Measurements from ENCODE around the gene FAM161A.

DNA sequence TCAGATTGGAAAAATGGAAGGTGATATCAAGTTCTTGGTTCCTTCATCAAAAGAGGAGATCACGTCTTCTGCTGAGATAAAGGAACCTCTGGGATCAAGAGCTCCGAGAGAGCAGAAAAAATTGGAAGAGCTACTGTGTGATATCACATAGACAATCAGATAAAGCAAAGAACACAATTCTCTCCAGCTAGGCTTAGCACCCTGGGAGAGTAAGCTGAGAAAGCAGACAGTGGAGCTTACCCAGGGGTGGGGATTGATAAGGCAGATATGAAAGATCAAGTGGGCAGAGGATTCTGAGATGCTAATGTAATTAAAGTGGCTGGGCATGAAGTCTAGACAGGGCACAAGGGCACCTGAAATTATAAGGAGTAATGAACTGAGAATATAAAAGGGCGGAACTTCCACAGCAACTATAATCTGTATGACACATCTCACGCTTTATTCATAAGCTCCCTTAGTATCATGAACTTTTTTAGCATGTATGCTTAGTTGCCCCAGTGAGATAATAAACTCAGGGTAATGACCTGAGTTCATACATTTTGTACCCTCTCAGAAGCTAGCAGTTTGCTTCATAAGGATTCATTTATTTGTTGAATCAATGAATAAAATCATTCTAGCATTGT lies 65.8 kb downstream of the FAM161A start:
- TF ChIP-seq, protein P1, sequence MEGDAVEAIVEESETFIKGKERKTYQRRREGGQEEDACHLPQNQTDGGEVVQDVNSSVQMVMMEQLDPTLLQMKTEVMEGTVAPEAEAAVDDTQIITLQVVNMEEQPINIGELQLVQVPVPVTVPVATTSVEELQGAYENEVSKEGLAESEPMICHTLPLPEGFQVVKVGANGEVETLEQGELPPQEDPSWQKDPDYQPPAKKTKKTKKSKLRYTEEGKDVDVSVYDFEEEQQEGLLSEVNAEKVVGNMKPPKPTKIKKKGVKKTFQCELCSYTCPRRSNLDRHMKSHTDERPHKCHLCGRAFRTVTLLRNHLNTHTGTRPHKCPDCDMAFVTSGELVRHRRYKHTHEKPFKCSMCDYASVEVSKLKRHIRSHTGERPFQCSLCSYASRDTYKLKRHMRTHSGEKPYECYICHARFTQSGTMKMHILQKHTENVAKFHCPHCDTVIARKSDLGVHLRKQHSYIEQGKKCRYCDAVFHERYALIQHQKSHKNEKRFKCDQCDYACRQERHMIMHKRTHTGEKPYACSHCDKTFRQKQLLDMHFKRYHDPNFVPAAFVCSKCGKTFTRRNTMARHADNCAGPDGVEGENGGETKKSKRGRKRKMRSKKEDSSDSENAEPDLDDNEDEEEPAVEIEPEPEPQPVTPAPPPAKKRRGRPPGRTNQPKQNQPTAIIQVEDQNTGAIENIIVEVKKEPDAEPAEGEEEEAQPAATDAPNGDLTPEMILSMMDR (conservative IDR thresholded peaks at IDR 0.05; ENCODE audit: low read depth in 2 of 2), result no peak
- TF ChIP-seq CREB1 (CRISPR knock-in tag; IDR thresholded peaks at IDR 0.05; ENCODE audit: low read depth) (no peak), EZH2 (IDR thresholded peaks at IDR 0.05; ENCODE audit: low read depth, unreplicated experiment) (no peak), POLR2AphosphoS5 (IDR thresholded peaks at IDR 0.05; ENCODE audit: low read depth) (no peak), REST (IDR thresholded peaks at IDR 0.05; ENCODE audit: unreplicated experiment) (no peak), STAT1 (IDR thresholded peaks at IDR 0.05; ENCODE audit: unreplicated experiment) (no peak), EZH2phosphoT487 (IDR thresholded peaks at IDR 0.05; ENCODE audit: unreplicated experiment) (no peak), ZNF331 (CRISPR knock-in tag; IDR thresholded peaks at IDR 0.05; ENCODE audit: low read depth) (no peak), JUNB (IDR thresholded peaks at IDR 0.05; ENCODE audit: unreplicated experiment) (no peak), ZNF114 (CRISPR knock-in tag; IDR thresholded peaks at IDR 0.05) (no peak), NANOG (IDR thresholded peaks at IDR 0.05; ENCODE audit: borderline replicate concordance) (no peak)
- TF ChIP-seq, protein P2, sequence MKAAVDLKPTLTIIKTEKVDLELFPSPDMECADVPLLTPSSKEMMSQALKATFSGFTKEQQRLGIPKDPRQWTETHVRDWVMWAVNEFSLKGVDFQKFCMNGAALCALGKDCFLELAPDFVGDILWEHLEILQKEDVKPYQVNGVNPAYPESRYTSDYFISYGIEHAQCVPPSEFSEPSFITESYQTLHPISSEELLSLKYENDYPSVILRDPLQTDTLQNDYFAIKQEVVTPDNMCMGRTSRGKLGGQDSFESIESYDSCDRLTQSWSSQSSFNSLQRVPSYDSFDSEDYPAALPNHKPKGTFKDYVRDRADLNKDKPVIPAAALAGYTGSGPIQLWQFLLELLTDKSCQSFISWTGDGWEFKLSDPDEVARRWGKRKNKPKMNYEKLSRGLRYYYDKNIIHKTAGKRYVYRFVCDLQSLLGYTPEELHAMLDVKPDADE (IDR thresholded peaks at IDR 0.05), result no peak
- TF ChIP-seq, protein P3, sequence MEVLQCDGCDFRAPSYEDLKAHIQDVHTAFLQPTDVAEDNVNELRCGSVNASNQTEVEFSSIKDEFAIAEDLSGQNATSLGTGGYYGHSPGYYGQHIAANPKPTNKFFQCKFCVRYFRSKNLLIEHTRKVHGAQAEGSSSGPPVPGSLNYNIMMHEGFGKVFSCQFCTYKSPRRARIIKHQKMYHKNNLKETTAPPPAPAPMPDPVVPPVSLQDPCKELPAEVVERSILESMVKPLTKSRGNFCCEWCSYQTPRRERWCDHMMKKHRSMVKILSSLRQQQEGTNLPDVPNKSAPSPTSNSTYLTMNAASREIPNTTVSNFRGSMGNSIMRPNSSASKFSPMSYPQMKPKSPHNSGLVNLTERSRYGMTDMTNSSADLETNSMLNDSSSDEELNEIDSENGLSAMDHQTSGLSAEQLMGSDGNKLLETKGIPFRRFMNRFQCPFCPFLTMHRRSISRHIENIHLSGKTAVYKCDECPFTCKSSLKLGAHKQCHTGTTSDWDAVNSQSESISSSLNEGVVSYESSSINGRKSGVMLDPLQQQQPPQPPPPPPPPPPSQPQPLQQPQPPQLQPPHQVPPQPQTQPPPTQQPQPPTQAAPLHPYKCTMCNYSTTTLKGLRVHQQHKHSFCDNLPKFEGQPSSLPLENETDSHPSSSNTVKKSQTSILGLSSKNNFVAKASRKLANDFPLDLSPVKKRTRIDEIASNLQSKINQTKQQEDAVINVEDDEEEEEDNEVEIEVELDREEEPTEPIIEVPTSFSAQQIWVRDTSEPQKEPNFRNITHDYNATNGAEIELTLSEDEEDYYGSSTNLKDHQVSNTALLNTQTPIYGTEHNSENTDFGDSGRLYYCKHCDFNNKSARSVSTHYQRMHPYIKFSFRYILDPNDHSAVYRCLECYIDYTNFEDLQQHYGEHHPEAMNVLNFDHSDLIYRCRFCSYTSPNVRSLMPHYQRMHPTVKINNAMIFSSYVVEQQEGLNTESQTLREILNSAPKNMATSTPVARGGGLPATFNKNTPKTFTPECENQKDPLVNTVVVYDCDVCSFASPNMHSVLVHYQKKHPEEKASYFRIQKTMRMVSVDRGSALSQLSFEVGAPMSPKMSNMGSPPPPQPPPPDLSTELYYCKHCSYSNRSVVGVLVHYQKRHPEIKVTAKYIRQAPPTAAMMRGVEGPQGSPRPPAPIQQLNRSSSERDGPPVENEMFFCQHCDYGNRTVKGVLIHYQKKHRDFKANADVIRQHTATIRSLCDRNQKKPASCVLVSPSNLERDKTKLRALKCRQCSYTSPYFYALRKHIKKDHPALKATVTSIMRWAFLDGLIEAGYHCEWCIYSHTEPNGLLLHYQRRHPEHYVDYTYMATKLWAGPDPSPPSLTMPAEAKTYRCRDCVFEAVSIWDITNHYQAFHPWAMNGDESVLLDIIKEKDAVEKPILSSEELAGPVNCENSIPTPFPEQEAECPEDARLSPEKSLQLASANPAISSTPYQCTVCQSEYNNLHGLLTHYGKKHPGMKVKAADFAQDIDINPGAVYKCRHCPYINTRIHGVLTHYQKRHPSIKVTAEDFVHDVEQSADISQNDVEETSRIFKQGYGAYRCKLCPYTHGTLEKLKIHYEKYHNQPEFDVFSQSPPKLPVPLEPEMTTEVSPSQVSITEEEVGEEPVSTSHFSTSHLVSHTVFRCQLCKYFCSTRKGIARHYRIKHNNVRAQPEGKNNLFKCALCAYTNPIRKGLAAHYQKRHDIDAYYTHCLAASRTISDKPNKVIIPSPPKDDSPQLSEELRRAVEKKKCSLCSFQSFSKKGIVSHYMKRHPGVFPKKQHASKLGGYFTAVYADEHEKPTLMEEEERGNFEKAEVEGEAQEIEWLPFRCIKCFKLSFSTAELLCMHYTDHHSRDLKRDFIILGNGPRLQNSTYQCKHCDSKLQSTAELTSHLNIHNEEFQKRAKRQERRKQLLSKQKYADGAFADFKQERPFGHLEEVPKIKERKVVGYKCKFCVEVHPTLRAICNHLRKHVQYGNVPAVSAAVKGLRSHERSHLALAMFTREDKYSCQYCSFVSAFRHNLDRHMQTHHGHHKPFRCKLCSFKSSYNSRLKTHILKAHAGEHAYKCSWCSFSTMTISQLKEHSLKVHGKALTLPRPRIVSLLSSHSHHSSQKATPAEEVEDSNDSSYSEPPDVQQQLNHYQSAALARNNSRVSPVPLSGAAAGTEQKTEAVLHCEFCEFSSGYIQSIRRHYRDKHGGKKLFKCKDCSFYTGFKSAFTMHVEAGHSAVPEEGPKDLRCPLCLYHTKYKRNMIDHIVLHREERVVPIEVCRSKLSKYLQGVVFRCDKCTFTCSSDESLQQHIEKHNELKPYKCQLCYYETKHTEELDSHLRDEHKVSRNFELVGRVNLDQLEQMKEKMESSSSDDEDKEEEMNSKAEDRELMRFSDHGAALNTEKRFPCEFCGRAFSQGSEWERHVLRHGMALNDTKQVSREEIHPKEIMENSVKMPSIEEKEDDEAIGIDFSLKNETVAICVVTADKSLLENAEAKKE (CRISPR knock-in tag; IDR thresholded peaks at IDR 0.05), result no peak
